HepG2 (cell line): Measurements from ENCODE around the gene GALNTL6. TPM values are rescaled to one million over a fixed set of nuclear protein-coding genes. Genes with fewer than 3 reads are reported as not detected.

Experiments
- ATAC-seq: fragments of 200-7000 bp; cut with Tn5 transposase; 3 replicates; pipeline ENCODE4 v1.9.1; 2020; ENCODE audit warnings: mild to moderate bottlenecking, moderate library complexity
- BruUV-seq: library from RNA; stranded (reverse); fragments of 400-500 nt; replicated peaks from 2 replicates; lab custom pipeline; 2021; lab: Mats Ljungman, UMichigan
- CTCF ChIA-PET: fragments of 300-600 bp; formaldehyde crosslinking; extraction: SDS; loops from one replicate; lab custom pipeline; 2021; ENCODE audit warnings: low total read pairs, inconsistent platforms, low intra/inter-chr PET ratio; lab: Yijun Ruan, JAX
- POLR2A ChIA-PET: fragments of 350-600 bp; sonication (Branson Sonifier 250); formaldehyde crosslinking; loops from one replicate; lab custom pipeline; 2020; ENCODE audit warnings: antibody characterized with exemption, inconsistent platforms; lab: Yijun Ruan, JAX
- DNase-seq: peaks from one replicate; pipeline ENCODE4 v3.0.0-alpha.2; 2015; ENCODE audit warnings: low spot score
- FAIRE-seq: peaks from 3 replicates; lab custom pipeline; 2011; peaks lifted over from hg19 to GRCh38; lab: Jason Lieb, UNC
- H2AFZ ChIP-seq: one replicate; pipeline ENCODE4 v1.6.1; 2011; ENCODE audit warnings: low read length, inconsistent platforms
- H3K27ac ChIP-seq: fragments of 300-600 bp; 3 replicates; pipeline ENCODE4 v1.8.0; 2011; ENCODE audit warnings: mixed run types, mild to moderate bottlenecking, mixed read lengths, low read length, inconsistent platforms; ENCODE audit not compliant: insufficient read depth; ENCODE audit errors: extremely low read length
- H3K27me3 ChIP-seq, 2 experiments: fragments of 200-600 bp in 1 of 2; 2 replicates in 1 of 2; 3 replicates in 1 of 2; pipeline versions ENCODE4 v1.6.0 to v1.8.0; 2011; ENCODE audit warnings: low read length in 2 of 2, mild to moderate bottlenecking in 2 of 2, moderate library complexity in 2 of 2, inconsistent platforms in 1 of 2; ENCODE audit not compliant: insufficient read depth in 2 of 2, control insufficient read depth in 1 of 2
- H3K36me3 ChIP-seq, 2 experiments: fragments of 200-600 bp in 1 of 2; replicated peaks in 1 of 2; 2 replicates in 1 of 2; 3 replicates in 1 of 2; pipeline versions ENCODE4 v1.5.1 to v1.8.0; 2011; ENCODE audit warnings: low read length in 2 of 2, inconsistent platforms in 1 of 2; ENCODE audit not compliant: insufficient read depth in 2 of 2, control insufficient read depth in 1 of 2
- H3K4me1 ChIP-seq: 2 replicates; pipeline ENCODE4 v1.5.1; 2012; ENCODE audit warnings: low read length, inconsistent platforms; ENCODE audit not compliant: insufficient read depth
- H3K4me2 ChIP-seq: 2 replicates; pipeline ENCODE4 v1.6.0; 2011; ENCODE audit warnings: low read depth, low read length, inconsistent platforms
- H3K4me3 ChIP-seq, 3 experiments: fragments of 200-600 bp in 1 of 3; sonication (generic), shearing (Covaris generic) in 1 of 3; replicated peaks in 1 of 3; 2 replicates each; pipeline ENCODE4 v1.5.1; 2011 to 2016; ENCODE audit warnings: low read length in 3 of 3, inconsistent platforms in 2 of 3, low read depth in 2 of 3, mild to moderate bottlenecking in 2 of 3, control low read depth in 1 of 3, mixed read lengths in 1 of 3; ENCODE audit not compliant: insufficient read depth in 1 of 3
- H3K79me2 ChIP-seq: one replicate; pipeline ENCODE4 v1.6.1; 2011; ENCODE audit warnings: low read length, inconsistent platforms; ENCODE audit not compliant: insufficient read depth
- H3K9ac ChIP-seq: 2 replicates; pipeline ENCODE4 v1.6.0; 2011; ENCODE audit warnings: mild to moderate bottlenecking, low read depth, low read length, inconsistent platforms; ENCODE audit not compliant: insufficient read depth
- H3K9me3 ChIP-seq: 2 replicates; pipeline ENCODE4 v1.5.1; 2012; ENCODE audit warnings: mild to moderate bottlenecking, low read length
- H4K20me1 ChIP-seq: 2 replicates; pipeline ENCODE4 v1.6.0; 2011; ENCODE audit warnings: inconsistent platforms, mild to moderate bottlenecking, low read length, moderate library complexity; ENCODE audit not compliant: insufficient read depth
- MAFF ChIP-seq: IDR thresholded peaks from 2 replicates; pipeline ENCODE4 v1.6.1; 2011; ENCODE audit warnings: low read depth, low read length, improper control_type of control experiment
- MAFK ChIP-seq, 2 experiments: IDR thresholded peaks in 1 of 2; conservative IDR thresholded peaks in 1 of 2; 2 replicates each; pipeline ENCODE4 v1.6.1; 2011; ENCODE audit warnings: improper control_type of control experiment in 2 of 2, low read length in 2 of 2
- ZNF766 ChIP-seq: sonication (generic); formaldehyde crosslinking; IDR thresholded peaks from 2 replicates; pipeline ENCODE4 v1.5.0; 2020; ENCODE audit warnings: missing genetic modification reagents, borderline replicate concordance
- ZNF775 ChIP-seq: sonication (generic); formaldehyde crosslinking; IDR thresholded peaks from 2 replicates; pipeline ENCODE4 v1.4.0; 2020; ENCODE audit warnings: missing genetic modification reagents, mild to moderate bottlenecking, moderate library complexity, borderline replicate concordance
- WGBS: methylation state at CpG from one replicate; pipeline ENCODE4 v1.1.6; 2017; ENCODE audit warnings: low lambda C conversion rate; 5-methylcytosine and 5-hydroxymethylcytosine counted together
- in situ Hi-C: cut with HindIII; loops from 2 replicates; pipeline ENCODE4 v1.10.0; 2017; ENCODE audit warnings: low pct_unique_long_range_greater_than_20kb; ENCODE audit not compliant: extremely low pct_ligation_motif_present
- intact Hi-C: fragments of 100-400 bp; cut with micrococcal nuclease; formaldehyde crosslinking; loops from one replicate; pipeline ENCODE4 v1.10.0; 2022; ENCODE audit not compliant: unreplicated experiment
- polyA plus RNA-seq, 8 experiments: library from polyadenylated mRNA; depleted of rRNA in 3 of 8; stranded (reverse) in 7 of 8; unstranded in 1 of 8; fragments of >200 nt; fragmentation: Illumina TruSeq in 4 of 8; extraction: Trizol in 4 of 8; gene quantifications; 2 replicates each; pipeline versions ENCODE4 v1.2.1 to v1.2.3, GENCODE V29; 2011 to 2016; ENCODE audit warnings: low read depth in 4 of 8, missing spikeins in 1 of 8, mixed read lengths in 1 of 8; ENCODE audit not compliant: insufficient read depth in 1 of 8
- total RNA-seq, 5 experiments: library from RNA; depleted of rRNA; stranded (reverse); fragments of >200 nt; fragmentation: Illumina TruSeq; extraction: Trizol; gene quantifications; 2 replicates each; pipeline ENCODE4 v1.2.3, GENCODE V29; 2016; ENCODE audit warnings: low read depth in 1 of 5
- TF ChIP-seq, protein P1 (sequence below): IDR thresholded peaks from 2 replicates; pipeline ENCODE4 v1.6.1; 2018; ENCODE audit warnings: missing genetic modification reagents, mild to moderate bottlenecking, missing compliant biosample characterization

The GALNTL6 gene
- total and polyA plus RNA-seq, 2 of the 13 experiments (the other 11 are each of a cell fraction or from before 2014, with no cell fraction given): not detected

DNA sequence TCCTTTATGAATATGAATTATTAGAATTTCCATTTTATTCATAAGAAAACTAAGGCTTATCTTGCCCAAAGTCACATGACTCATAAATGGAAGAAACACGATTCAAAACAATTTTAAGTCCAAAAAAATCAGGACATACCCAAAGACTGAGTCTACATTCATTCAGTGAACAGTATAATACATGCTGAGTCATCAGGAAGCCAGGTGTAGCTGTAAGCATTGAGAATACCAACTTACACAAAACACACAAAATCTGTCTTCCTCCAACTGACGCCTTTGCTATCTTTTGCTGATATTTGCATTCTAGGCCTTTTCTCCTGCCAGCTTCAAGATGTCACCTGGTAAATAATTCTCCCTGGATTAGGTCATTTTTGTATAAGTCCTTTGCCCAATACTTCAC is 835.3 kb downstream of the GALNTL6 start:
- no peak overlapping the region for H2AFZ ChIP-seq
- ATAC-seq (no peak), FAIRE-seq (no peak), DNase-seq (no peak)
- POLR2A ChIA-PET: no interaction called here
- H3K4me2 ChIP-seq: no peak overlapping the region
- no peaks in the 10 kb centered on the region for H4K20me1 ChIP-seq
- in situ Hi-C loops (no loop called here), intact Hi-C loops (no loop called here)
- H3K4me3 ChIP-seq: no peak overlapping the region
- no peaks in the 10 kb centered on the region for H3K79me2 ChIP-seq
- 10% methylated on average over 2 of the region's 2 CpGs for WGBS
- no peaks in the 10 kb centered on the region for H3K36me3 ChIP-seq
- no TSS peak for BruUV-seq
- H3K4me1 ChIP-seq: no peaks in the 10 kb centered on the region
- TF ChIP-seq MAFK (conservative IDR thresholded peaks at IDR 0.05 in 1 of 2, IDR thresholded peaks at IDR 0.05 in 1 of 2; ENCODE audit: low read length in 2 of 2) (peak; percentile 81 to 88), ZNF775 (no peak), MAFF (peak; percentile 86)
- TF ChIP-seq, protein P1, sequence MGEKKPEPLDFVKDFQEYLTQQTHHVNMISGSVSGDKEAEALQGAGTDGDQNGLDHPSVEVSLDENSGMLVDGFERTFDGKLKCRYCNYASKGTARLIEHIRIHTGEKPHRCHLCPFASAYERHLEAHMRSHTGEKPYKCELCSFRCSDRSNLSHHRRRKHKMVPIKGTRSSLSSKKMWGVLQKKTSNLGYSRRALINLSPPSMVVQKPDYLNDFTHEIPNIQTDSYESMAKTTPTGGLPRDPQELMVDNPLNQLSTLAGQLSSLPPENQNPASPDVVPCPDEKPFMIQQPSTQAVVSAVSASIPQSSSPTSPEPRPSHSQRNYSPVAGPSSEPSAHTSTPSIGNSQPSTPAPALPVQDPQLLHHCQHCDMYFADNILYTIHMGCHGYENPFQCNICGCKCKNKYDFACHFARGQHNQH: no peak
- no peak overlapping the region for H3K9ac ChIP-seq
- H3K27ac ChIP-seq: no peak overlapping the region
- H3K9me3 ChIP-seq: peaks cover 61% of the 10 kb centered on the region
- CTCF ChIA-PET: no interaction called here
- H3K27me3 ChIP-seq: no peaks in the 10 kb centered on the region

DNA sequence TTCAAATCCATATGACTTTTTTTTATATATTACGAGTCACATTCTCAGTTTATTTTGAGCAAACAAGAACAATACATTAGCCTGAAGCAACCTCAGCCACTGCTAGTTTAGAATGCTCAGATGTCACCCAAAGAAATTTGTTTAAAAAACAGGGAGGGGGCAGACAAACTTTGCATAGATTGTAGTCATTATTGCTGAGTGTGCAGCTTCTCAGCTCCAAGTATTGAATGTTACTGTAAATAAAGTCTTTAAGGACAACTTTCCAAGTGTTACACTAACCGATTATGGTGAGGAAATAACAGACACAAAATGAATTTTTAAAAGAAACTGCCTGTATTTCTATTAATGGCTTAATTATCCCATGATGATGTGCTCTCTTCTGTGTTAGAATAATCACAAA is 835.9 kb downstream of the GALNTL6 start:
- in situ Hi-C loops: no loop called here
- Histone ChIP-seq H3K27ac (no peak overlapping the region), H3K9me3 (peaks cover 55% of the 10 kb centered on the region), H4K20me1 (no peaks in the 10 kb centered on the region), H2AFZ (no peak overlapping the region), H3K36me3 (no peaks in the 10 kb centered on the region), H3K4me2 (no peak overlapping the region), H3K27me3 (no peaks in the 10 kb centered on the region), H3K4me1 (no peaks in the 10 kb centered on the region), H3K79me2 (no peaks in the 10 kb centered on the region), H3K9ac (no peak overlapping the region)
- DNase-seq (no peak), ATAC-seq (no peak), FAIRE-seq (no peak)
- intact Hi-C loops: no loop called here
- POLR2A ChIA-PET: no interaction called here
- 0% methylated on average over 2 of the region's 2 CpGs for WGBS
- CTCF ChIA-PET: no interaction called here
- BruUV-seq: no TSS peak
- TF ChIP-seq MAFK (conservative IDR thresholded peaks at IDR 0.05 in 1 of 2, IDR thresholded peaks at IDR 0.05 in 1 of 2; ENCODE audit: low read length in 2 of 2) (peak; percentile 67 to 87), MAFF (peak; percentile 75), ZNF766 (CRISPR knock-in tag) (no peak)
- TF ChIP-seq, all 625 proteins: peak for 2
- H3K4me3 ChIP-seq: no peak overlapping the region
